Activated B cell treated with CpG ODN at 0.5 μM for 24 hours (primary cell): Measurements from ENCODE around the gene RAB37. TPM values are rescaled to one million over a fixed set of nuclear protein-coding genes. Genes with fewer than 3 reads are reported as not detected.

ENCODE experiments used
- ATAC-seq: fragments of 200-7000 bp; cut with Tn5 transposase; one replicate; pipeline ENCODE4 v1.10.0; 2021; ENCODE audit warnings: low read depth, mild to moderate bottlenecking, moderate library complexity
- CTCF ChIA-PET: fragments of 350-600 bp; sonication (Branson Sonifier 250); formaldehyde crosslinking; loops from one replicate; lab custom pipeline; 2021; ENCODE audit warnings: antibody characterized with exemption; lab: Charles Lee
- POLR2A ChIA-PET: fragments of 350-600 bp; sonication (Branson Sonifier 250); formaldehyde crosslinking; loops from one replicate; lab custom pipeline; 2021; ENCODE audit warnings: antibody characterized with exemption; lab: Charles Lee
- DNase-seq: peaks from one replicate; pipeline ENCODE4 v3.0.0; 2022
- H3K27ac Mint-ChIP-seq: one replicate; pipeline ENCODE4 v1.8.0; 2020; ENCODE audit warnings: mixed read lengths
- H3K27me3 Mint-ChIP-seq: one replicate; pipeline ENCODE4 v1.8.0; 2021; ENCODE audit warnings: mixed read lengths
- H3K36me3 Mint-ChIP-seq: one replicate; pipeline ENCODE4 v1.8.0; 2021; ENCODE audit warnings: low read depth, mixed read lengths
- H3K4me1 Mint-ChIP-seq: one replicate; pipeline ENCODE4 v1.8.0; 2021; ENCODE audit warnings: mixed read lengths
- H3K4me3 Mint-ChIP-seq: one replicate; pipeline ENCODE4 v1.8.0; 2020; ENCODE audit warnings: mild to moderate bottlenecking, mixed read lengths
- H3K9me3 Mint-ChIP-seq: one replicate; pipeline ENCODE4 v1.8.0; 2020; ENCODE audit warnings: mixed read lengths
- intact Hi-C: fragments of 100-400 bp; cut with micrococcal nuclease; formaldehyde crosslinking; loops from one replicate; pipeline ENCODE4 v1.15.1; 2024
- total RNA-seq: library from RNA; stranded (reverse); gene quantifications from 2 replicates; pipeline ENCODE4 v1.2.3, GENCODE V29; 2022
- TF ChIP-seq, protein P1 (sequence below): fragments of 200-600 bp; IDR thresholded peaks from one replicate; pipeline ENCODE4 v1.8.0; 2022; ENCODE audit warnings: antibody characterized with exemption, mild to moderate bottlenecking

Gene RAB37
- total RNA-seq, 1 donor from 2014 or later: 11.1 TPM

DNA sequence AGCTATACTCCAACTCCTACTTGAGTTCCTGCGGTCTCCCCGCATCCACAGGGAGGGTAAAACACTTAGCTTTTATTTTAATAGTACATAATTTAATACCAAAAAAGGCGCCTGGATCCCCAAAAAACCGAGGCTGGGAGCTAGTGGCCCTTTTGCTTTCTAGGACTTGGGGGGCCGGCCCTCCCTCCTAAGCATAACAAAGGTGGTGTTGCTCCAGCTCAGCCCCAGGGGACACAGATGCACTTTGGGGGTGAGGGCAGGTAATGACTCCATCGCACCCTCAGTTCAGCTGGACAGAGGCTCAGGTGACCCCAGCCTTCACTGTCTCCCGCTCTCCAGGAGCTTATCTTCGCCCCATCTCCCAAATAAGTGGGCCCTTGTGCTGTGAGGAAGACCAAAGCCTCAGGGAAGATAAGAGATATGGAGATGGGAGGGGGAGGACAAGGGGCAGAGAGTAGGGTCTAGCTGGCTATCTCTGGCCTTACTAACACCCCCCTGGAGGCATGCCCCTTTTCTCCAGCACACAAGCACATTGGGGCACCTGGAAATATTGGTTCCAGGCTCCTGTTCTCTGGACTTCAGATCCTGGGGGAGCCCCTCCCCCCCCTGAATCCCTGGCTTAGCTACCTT, 8.6 kb downstream of the RAB37 start:
- TF ChIP-seq, protein P1, sequence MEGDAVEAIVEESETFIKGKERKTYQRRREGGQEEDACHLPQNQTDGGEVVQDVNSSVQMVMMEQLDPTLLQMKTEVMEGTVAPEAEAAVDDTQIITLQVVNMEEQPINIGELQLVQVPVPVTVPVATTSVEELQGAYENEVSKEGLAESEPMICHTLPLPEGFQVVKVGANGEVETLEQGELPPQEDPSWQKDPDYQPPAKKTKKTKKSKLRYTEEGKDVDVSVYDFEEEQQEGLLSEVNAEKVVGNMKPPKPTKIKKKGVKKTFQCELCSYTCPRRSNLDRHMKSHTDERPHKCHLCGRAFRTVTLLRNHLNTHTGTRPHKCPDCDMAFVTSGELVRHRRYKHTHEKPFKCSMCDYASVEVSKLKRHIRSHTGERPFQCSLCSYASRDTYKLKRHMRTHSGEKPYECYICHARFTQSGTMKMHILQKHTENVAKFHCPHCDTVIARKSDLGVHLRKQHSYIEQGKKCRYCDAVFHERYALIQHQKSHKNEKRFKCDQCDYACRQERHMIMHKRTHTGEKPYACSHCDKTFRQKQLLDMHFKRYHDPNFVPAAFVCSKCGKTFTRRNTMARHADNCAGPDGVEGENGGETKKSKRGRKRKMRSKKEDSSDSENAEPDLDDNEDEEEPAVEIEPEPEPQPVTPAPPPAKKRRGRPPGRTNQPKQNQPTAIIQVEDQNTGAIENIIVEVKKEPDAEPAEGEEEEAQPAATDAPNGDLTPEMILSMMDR: no peak
- no peak for ATAC-seq
- DNase-seq: no peak
- Mint-ChIP-seq H3K36me3 (no peaks in the 10 kb centered on the region), H3K27ac (no peak overlapping the region), H3K9me3 (no peaks in the 10 kb centered on the region), H3K27me3 (no peaks in the 10 kb centered on the region), H3K4me3 (no peak overlapping the region), H3K4me1 (peaks cover 65% of the 10 kb centered on the region)
- ChIA-PET POLR2A (interaction anchor here (1.3 to 6.7 kb wide), 4 partner anchors 9 to 24 kb away, joined by 4 to 76 read pairs (median 8); partner anchors contain the start of gene RAB37), CTCF (interaction anchor here (0.9 to 4.4 kb wide), 16 partner anchors 8 to 212 kb away, joined by 3 to 53 read pairs (median 10); partner anchors contain the start of genes GRIN2C and RAB37)
- intact Hi-C loops: loop anchor here (2.0 kb wide), 1 partner anchor 13 kb away; no protein-coding TSS in a partner anchor

- TF ChIP-seq, protein P1: no peak
- H3K4me1 Mint-ChIP-seq: peaks cover 65% of the 10 kb centered on the region
- H3K27me3 Mint-ChIP-seq: no peaks in the 10 kb centered on the region
- ChIA-PET POLR2A (interaction anchor here (0.6 to 6.7 kb wide), 5 partner anchors 10 to 1038 kb away, joined by 4 to 76 read pairs (median 6); partner anchors contain the start of genes FDXR, RAB37 and UNK), CTCF (interaction anchor here (0.9 to 4.4 kb wide), 12 partner anchors 8 to 116 kb away, joined by 3 to 53 read pairs (median 12); partner anchors contain the start of genes GRIN2C and RAB37)
- intact Hi-C loops: no loop called here
- no peaks in the 10 kb centered on the region for H3K9me3 Mint-ChIP-seq
- H3K36me3 Mint-ChIP-seq: no peaks in the 10 kb centered on the region
- no peak overlapping the region for H3K4me3 Mint-ChIP-seq
- no peak for DNase-seq
- no peak overlapping the region for H3K27ac Mint-ChIP-seq
- ATAC-seq: no peak
Measured at GRCh38 chr17:74746376-74746775, 9.3 kb downstream of the RAB37 start.

GRCh38 chr17:74746922-74747321, 9.9 kb downstream of the RAB37 start:
- H3K36me3 Mint-ChIP-seq: no peaks in the 10 kb centered on the region
- no peak overlapping the region for H3K27ac Mint-ChIP-seq
- CTCF ChIA-PET: interaction anchor here (1.1 to 4.4 kb wide), 8 partner anchors 10 to 115 kb away, joined by 3 to 53 read pairs (median 18); partner anchors contain the start of genes GRIN2C and RAB37
- no peaks in the 10 kb centered on the region for H3K27me3 Mint-ChIP-seq
- H3K9me3 Mint-ChIP-seq: no peaks in the 10 kb centered on the region
- TF ChIP-seq, protein P1: no peak
- DNase-seq: no peak
- POLR2A ChIA-PET: interaction anchor here (0.6 to 6.7 kb wide), 8 partner anchors 10 to 1317 kb away, joined by 3 to 76 read pairs (median 6); partner anchors contain the start of genes FDXR, NAT9, RAB37 and UNK
- intact Hi-C loops: no loop called here
- peak overlapping the region; percentile 24 for H3K4me3 Mint-ChIP-seq
- peaks cover 65% of the 10 kb centered on the region for H3K4me1 Mint-ChIP-seq
- ATAC-seq: no peak

DNA sequence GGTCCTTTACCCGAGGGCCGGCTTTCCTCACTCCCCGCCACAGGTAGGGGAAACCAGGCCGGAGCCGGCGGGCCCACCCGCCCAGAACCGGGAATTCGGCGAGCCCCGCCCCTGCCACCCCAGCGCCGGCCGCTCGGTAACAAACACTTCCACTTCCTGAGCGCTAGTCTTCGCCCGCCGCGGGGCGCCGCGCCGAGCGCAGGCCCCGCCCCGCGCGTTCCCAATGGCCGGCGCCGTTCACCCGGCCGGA, 11.1 kb downstream of the RAB37 start:
- CTCF ChIA-PET: interaction anchor here (1.1 to 4.4 kb wide), 2 partner anchors 11 to 22 kb away, joined by 3 to 53 read pairs; no protein-coding TSS in a partner anchor
- DNase-seq (no peak), ATAC-seq (no peak)
- no peaks in the 10 kb centered on the region for H3K9me3 Mint-ChIP-seq
- peaks cover 64% of the 10 kb centered on the region for H3K4me1 Mint-ChIP-seq
- POLR2A ChIA-PET: interaction anchor here (0.7 to 6.7 kb wide), 5 partner anchors 9 to 112 kb away, joined by 4 to 76 read pairs (median 5); partner anchors contain the start of genes NAT9 and RAB37
- TF ChIP-seq, protein P1: no peak
- intact Hi-C loops: loop anchor here (1.0 kb wide), 3 partner anchors 28 to 125 kb away; partner anchors contain the start of gene NAT9
- peaks cover 9% of the 10 kb centered on the region for H3K36me3 Mint-ChIP-seq
- H3K27me3 Mint-ChIP-seq: no peaks in the 10 kb centered on the region
- H3K27ac Mint-ChIP-seq: peak overlapping the region; percentile 72
- peak overlapping the region; percentile 80 for H3K4me3 Mint-ChIP-seq
